ENCODE measurements around the gene OGA.

GRCh38 chr10:101771380-101771779 lies 46.9 kb downstream of the OGA start:
- TF ChIP-seq POLR2AphosphoS5 (IDR thresholded peaks at IDR 0.05; ENCODE audit: insufficient read depth in 1 of 2, low read depth in 1 of 2) (no peak), CTCF (IDR thresholded peaks at IDR 0.05) (no peak)
